GM12873 (cell line): ENCODE data around the gene ARRB1.

Experiments
- CTCF ChIP-seq: IDR thresholded peaks from 2 replicates; pipeline ENCODE4 v1.5.1; 2012; ENCODE audit warnings: low read depth, mild to moderate bottlenecking, moderate library complexity, low read length, control low read depth; ENCODE audit not compliant: insufficient read depth; ENCODE audit errors: missing control alignments

The ARRB1 gene

DNA sequence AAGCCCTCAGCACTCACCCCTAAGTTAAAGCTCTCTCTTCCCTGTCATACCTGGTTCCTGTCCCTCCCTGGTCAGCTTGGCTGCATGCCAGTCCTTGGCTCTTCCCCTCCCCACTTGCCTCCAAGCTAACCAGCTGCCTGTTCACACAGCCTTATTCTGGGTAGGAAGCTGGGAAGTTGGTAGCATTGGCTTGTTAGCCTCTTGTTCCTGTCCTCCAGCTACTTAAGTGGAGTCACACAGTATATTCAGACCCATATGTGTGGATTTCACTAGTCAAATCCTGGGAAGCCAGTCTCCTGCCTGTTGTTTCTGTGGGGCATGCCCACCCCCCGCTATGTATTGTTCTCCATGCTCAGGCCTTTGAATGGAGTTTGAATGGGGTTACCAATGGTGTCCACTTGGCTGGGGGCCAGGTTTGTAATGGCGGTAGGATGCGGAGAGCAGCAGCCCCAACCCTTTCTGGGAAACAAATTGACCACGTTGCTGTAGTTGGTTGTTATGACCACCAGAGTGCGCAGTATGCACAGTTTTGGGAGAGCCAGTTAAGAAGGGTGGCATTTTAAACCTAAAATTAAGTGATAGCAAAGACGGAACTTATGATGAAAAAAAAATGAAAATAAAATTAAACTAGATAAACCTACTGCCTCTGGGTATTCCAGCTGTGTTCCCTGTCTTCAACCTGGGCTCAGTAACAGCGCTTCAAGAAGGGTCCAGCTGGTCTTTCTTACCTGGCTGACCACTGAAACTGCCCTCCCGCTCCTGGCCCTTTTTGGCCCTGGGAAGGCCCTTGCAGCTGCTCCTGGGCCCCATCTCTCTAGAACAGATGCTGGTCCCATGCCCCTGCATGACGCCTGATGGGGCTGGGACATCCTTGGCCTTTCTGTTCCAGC, 37.2 kb upstream of the ARRB1 start:
- peak; percentile 75 for TF ChIP-seq CTCF

DNA sequence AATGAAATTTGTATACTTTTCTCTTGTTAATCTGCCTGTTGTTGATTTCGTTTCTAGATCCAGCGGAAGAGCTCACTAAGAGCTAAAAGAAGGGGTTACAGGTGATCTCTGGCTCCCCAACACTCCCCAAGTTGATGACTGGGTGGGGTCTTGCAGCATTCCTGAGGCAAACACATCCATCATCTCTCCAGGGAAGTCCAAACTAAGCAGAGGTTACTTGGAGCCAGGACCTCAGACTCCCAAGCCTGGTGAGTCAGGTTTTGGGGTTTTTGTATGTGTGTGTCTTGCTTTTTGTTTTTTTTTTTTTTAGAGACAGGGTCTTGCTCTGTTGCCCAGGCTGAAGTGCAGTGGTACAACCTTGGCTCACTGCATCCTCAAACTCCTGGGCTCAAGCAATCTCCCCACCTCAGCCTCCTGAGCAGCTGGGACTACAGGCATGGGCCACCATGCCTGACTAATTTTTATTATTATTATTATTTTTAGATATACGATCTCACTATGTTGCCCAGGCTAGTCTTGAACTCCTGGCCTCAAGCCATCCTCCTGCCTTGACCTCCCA, 36.4 kb upstream of the ARRB1 start:
- no peak for TF ChIP-seq CTCF

DNA sequence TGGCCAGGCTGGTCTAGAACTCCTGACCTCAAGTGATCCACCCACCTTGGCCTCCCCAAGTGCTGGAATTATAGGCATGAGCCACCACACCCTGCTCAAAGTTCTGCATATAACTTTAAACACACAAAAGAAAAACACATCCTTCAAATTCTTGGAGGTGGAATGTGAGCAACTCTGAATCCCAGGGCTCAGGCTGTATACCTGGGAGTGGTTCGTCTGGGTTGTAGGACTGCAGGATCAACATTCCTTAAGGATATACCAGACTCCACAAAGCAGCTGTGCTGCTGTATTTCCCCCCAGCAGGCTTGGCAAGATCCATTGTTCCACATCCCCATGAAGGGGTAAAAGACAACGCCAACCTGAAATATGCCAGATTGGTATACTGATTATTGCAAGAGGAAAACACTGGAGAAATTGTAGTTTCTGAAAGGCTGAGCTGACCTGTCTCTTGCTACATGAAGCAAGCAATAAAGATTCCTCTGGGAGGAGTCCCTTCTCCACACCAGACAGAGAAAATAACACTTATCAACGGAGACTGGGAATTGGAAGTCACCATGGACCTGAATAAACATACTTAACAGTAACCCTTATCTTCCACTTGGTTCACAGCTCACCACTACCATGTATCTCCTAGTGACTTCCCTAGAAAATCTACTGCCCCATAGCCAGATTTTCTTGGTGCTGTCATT, 35.6 kb upstream of the ARRB1 start:
- no peak for TF ChIP-seq CTCF

DNA sequence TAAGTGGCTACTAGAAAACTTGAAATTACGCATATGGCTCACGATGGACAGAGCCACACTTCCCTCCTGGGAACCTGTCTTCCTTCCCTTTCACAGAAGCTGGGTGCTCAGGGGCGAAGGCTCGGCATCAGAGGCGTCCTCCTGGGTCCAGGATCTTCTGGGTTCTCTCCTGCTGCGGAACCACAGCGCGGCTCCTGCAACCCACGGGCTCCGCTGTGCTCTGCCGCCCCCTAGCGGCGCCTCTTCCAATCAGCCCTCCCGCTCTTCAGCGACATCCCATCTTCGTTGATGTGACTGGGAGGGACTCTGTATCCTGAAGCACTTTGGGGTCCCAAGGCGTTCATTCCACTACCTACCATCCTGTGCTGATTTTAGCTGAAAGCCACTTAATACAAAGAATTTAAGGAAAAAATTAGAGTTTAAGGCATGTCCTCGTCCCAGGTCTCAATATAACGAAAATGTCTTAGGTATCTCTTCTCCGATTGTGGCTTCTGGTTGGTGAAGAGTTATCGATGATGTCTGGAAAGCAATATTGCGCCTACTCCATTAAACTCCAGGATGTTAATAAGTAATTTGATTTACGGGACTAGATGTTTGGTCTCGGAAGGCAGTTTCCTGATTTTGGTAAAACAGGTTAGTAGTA, 33.1 kb upstream of the ARRB1 start:
- TF ChIP-seq CTCF = peak; percentile 99

- no peak for TF ChIP-seq CTCF
Observed at GRCh38 chr11:75383246-75383645, 31.8 kb upstream of the ARRB1 start.

DNA sequence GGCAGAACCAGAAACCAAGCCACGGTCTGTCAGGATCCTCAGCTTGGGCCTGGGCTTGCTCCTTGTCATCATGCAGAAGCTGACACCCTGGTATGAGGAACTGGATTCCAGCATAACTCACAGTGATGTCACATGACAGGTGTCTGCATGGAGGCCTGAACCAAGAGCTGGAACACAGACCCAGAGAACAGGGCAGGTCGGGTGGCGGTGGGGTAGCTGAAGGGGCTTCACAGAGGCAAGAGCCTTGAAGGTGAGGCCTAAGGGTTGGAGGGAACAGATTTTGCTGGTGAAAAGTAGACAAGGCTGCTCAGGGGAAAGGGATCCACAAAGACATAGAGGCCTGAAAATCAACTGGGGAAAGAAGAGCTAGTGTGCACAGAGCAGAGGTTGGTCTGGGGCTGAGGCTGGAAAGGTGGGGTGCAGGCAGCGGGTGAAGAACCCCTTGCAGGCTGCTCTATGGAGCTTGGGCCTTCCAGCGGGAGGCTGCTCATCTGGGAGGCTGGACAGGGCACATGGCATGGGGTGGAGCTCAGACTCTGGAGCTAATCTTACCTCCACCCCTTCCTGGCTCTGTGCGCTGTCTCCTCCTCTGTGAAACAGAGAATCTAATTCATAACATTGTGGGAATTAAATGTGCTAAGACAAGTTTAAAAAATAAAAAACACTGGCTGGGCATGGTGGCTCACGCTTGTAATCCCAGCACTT, 29.4 kb upstream of the ARRB1 start:
- no peak for TF ChIP-seq CTCF
